ENCODE data around the gene TAF4.
"Not testable (repeated sequence)": the region's sequence is repeated elsewhere in the genome, so short reads cannot be mapped to it uniquely, and the experiment has no call there.

Gene TAF4

GRCh38 chr20:61982191-61982950 lies 83.3 kb downstream of the TAF4 start:
- H3K27ac ChIP-seq (ENCODE audit: low read depth, low read length): no peak overlapping the region
- H3K4me3 ChIP-seq (ENCODE audit: low read depth, low read length): no peak overlapping the region
- H3K36me3 ChIP-seq (ENCODE audit: control insufficient read depth, insufficient read depth, low read length): peaks cover 23% of the 10 kb centered on the region
- no peaks in the 10 kb centered on the region for H3K27me3 ChIP-seq (ENCODE audit: control insufficient read depth, insufficient read depth, low read length)
- H3K9me3 ChIP-seq (ENCODE audit: control insufficient read depth, insufficient read depth, low read depth, low read length): no peaks in the 10 kb centered on the region
- H3K4me1 ChIP-seq (ENCODE audit: control insufficient read depth, insufficient read depth, low read length): no peaks in the 10 kb centered on the region
- no peak overlapping the region for H3K9ac ChIP-seq (ENCODE audit: low read length)

- H3K27me3 ChIP-seq (ENCODE audit: control insufficient read depth, insufficient read depth, low read length); H3K4me1 ChIP-seq (ENCODE audit: control insufficient read depth, insufficient read depth, low read length); H3K9ac ChIP-seq (ENCODE audit: low read length); H3K9me3 ChIP-seq (ENCODE audit: control insufficient read depth, insufficient read depth, low read depth, low read length); H3K4me3 ChIP-seq (ENCODE audit: low read depth, low read length); H3K27ac ChIP-seq (ENCODE audit: low read depth, low read length): not testable (repeated sequence)
- H3K36me3 ChIP-seq (ENCODE audit: control insufficient read depth, insufficient read depth, low read length): peaks cover 17% of the 10 kb centered on the region
Measured at GRCh38 chr20:61981691-61982090, 84.0 kb downstream of the TAF4 start.

- Histone ChIP-seq H3K36me3 (ENCODE audit: control insufficient read depth, insufficient read depth, low read length) (peaks cover 22% of the 10 kb centered on the region), H3K4me1 (ENCODE audit: control insufficient read depth, insufficient read depth, low read length) (no peaks in the 10 kb centered on the region), H3K27ac (ENCODE audit: low read depth, low read length) (no peak overlapping the region), H3K9ac (ENCODE audit: low read length) (no peak overlapping the region), H3K4me3 (ENCODE audit: low read depth, low read length) (no peak overlapping the region), H3K27me3 (ENCODE audit: control insufficient read depth, insufficient read depth, low read length) (no peaks in the 10 kb centered on the region), H3K9me3 (ENCODE audit: control insufficient read depth, insufficient read depth, low read depth, low read length) (no peaks in the 10 kb centered on the region)
Measured at GRCh38 chr20:61980647-61981583, 84.8 kb downstream of the TAF4 start.

- Histone ChIP-seq H3K4me1 (ENCODE audit: control insufficient read depth, insufficient read depth, low read length) (no peaks in the 10 kb centered on the region), H3K4me3 (ENCODE audit: low read depth, low read length) (no peak overlapping the region), H3K9me3 (ENCODE audit: control insufficient read depth, insufficient read depth, low read depth, low read length) (no peaks in the 10 kb centered on the region), H3K27ac (ENCODE audit: low read depth, low read length) (no peak overlapping the region), H3K36me3 (ENCODE audit: control insufficient read depth, insufficient read depth, low read length) (peaks cover 17% of the 10 kb centered on the region), H3K27me3 (ENCODE audit: control insufficient read depth, insufficient read depth, low read length) (no peaks in the 10 kb centered on the region), H3K9ac (ENCODE audit: low read length) (no peak overlapping the region)
Measured at GRCh38 chr20:61979701-61980635, 85.7 kb downstream of the TAF4 start.

GRCh38 chr20:61979090-61979489 lies 86.6 kb downstream of the TAF4 start:
- H3K27ac ChIP-seq (ENCODE audit: low read depth, low read length): no peak overlapping the region
- H3K27me3 ChIP-seq (ENCODE audit: control insufficient read depth, insufficient read depth, low read length): no peaks in the 10 kb centered on the region
- H3K36me3 ChIP-seq (ENCODE audit: control insufficient read depth, insufficient read depth, low read length): peaks cover 17% of the 10 kb centered on the region

GRCh38 chr20:61978491-61978890 lies 87.2 kb downstream of the TAF4 start:
- H3K4me1 ChIP-seq (ENCODE audit: control insufficient read depth, insufficient read depth, low read length): no peaks in the 10 kb centered on the region
- H3K36me3 ChIP-seq (ENCODE audit: control insufficient read depth, insufficient read depth, low read length): peaks cover 20% of the 10 kb centered on the region
- no peak overlapping the region for H3K4me3 ChIP-seq (ENCODE audit: low read depth, low read length)
- H3K9ac ChIP-seq (ENCODE audit: low read length): no peak overlapping the region
- no peaks in the 10 kb centered on the region for H3K9me3 ChIP-seq (ENCODE audit: control insufficient read depth, insufficient read depth, low read depth, low read length)
- H3K27me3 ChIP-seq (ENCODE audit: control insufficient read depth, insufficient read depth, low read length): no peaks in the 10 kb centered on the region
- H3K27ac ChIP-seq (ENCODE audit: low read depth, low read length): no peak overlapping the region

More at GRCh38 chr20:61979090-61979489, 86.6 kb downstream of the TAF4 start:
- Histone ChIP-seq H3K4me3 (ENCODE audit: low read depth, low read length) (no peak overlapping the region), H3K4me1 (ENCODE audit: control insufficient read depth, insufficient read depth, low read length) (no peaks in the 10 kb centered on the region), H3K9me3 (ENCODE audit: control insufficient read depth, insufficient read depth, low read depth, low read length) (no peaks in the 10 kb centered on the region), H3K9ac (ENCODE audit: low read length) (no peak overlapping the region)

- no peaks in the 10 kb centered on the region for H3K4me1 ChIP-seq (ENCODE audit: control insufficient read depth, insufficient read depth, low read length)
- no peak overlapping the region for H3K4me3 ChIP-seq (ENCODE audit: low read depth, low read length)
- no peak overlapping the region for H3K27ac ChIP-seq (ENCODE audit: low read depth, low read length)
- H3K36me3 ChIP-seq (ENCODE audit: control insufficient read depth, insufficient read depth, low read length): peaks cover 31% of the 10 kb centered on the region
- H3K9me3 ChIP-seq (ENCODE audit: control insufficient read depth, insufficient read depth, low read depth, low read length): no peaks in the 10 kb centered on the region
- no peaks in the 10 kb centered on the region for H3K27me3 ChIP-seq (ENCODE audit: control insufficient read depth, insufficient read depth, low read length)
- no peak overlapping the region for H3K9ac ChIP-seq (ENCODE audit: low read length)
Measured at GRCh38 chr20:61977419-61977786, 88.3 kb downstream of the TAF4 start.

GRCh38 chr20:61976644-61977418 lies 88.8 kb downstream of the TAF4 start:
- Histone ChIP-seq H3K27ac (ENCODE audit: low read depth, low read length) (no peak overlapping the region), H3K9ac (ENCODE audit: low read length) (no peak overlapping the region), H3K9me3 (ENCODE audit: control insufficient read depth, insufficient read depth, low read depth, low read length) (no peaks in the 10 kb centered on the region), H3K36me3 (ENCODE audit: control insufficient read depth, insufficient read depth, low read length) (peaks cover 34% of the 10 kb centered on the region), H3K27me3 (ENCODE audit: control insufficient read depth, insufficient read depth, low read length) (no peaks in the 10 kb centered on the region), H3K4me3 (ENCODE audit: low read depth, low read length) (no peak overlapping the region), H3K4me1 (ENCODE audit: control insufficient read depth, insufficient read depth, low read length) (no peaks in the 10 kb centered on the region)

- Histone ChIP-seq H3K4me3 (ENCODE audit: low read depth, low read length) (no peak overlapping the region), H3K9ac (ENCODE audit: low read length) (no peak overlapping the region), H3K27ac (ENCODE audit: low read depth, low read length) (no peak overlapping the region)
Measured at GRCh38 chr20:61976263-61976643, 89.4 kb downstream of the TAF4 start.

GRCh38 chr20:61975407-61976129 lies 90.1 kb downstream of the TAF4 start:
- Histone ChIP-seq H3K4me1 (ENCODE audit: control insufficient read depth, insufficient read depth, low read length) (no peaks in the 10 kb centered on the region), H3K27ac (ENCODE audit: low read depth, low read length) (no peak overlapping the region), H3K9me3 (ENCODE audit: control insufficient read depth, insufficient read depth, low read depth, low read length) (no peaks in the 10 kb centered on the region), H3K4me3 (ENCODE audit: low read depth, low read length) (no peak overlapping the region), H3K9ac (ENCODE audit: low read length) (no peak overlapping the region), H3K36me3 (ENCODE audit: control insufficient read depth, insufficient read depth, low read length) (peaks cover 34% of the 10 kb centered on the region), H3K27me3 (ENCODE audit: control insufficient read depth, insufficient read depth, low read length) (no peaks in the 10 kb centered on the region)

More at GRCh38 chr20:61976263-61976643, 89.4 kb downstream of the TAF4 start:
- H3K36me3 ChIP-seq (ENCODE audit: control insufficient read depth, insufficient read depth, low read length): peaks cover 34% of the 10 kb centered on the region
- no peaks in the 10 kb centered on the region for H3K4me1 ChIP-seq (ENCODE audit: control insufficient read depth, insufficient read depth, low read length)
- H3K27me3 ChIP-seq (ENCODE audit: control insufficient read depth, insufficient read depth, low read length): no peaks in the 10 kb centered on the region
- H3K9me3 ChIP-seq (ENCODE audit: control insufficient read depth, insufficient read depth, low read depth, low read length): no peaks in the 10 kb centered on the region
